SK-N-MC (cell line): ENCODE measurements around the gene TMEM220.

Source experiments
- DNase-seq: peaks from one replicate; pipeline ENCODE4 v3.0.0-alpha.2; 2011; ENCODE audit warnings: low read depth, low spot score
- H3K27ac ChIP-seq: fragments of 200-600 bp; sonication (generic); 2 replicates; pipeline ENCODE4 v1.5.1; 2016; ENCODE audit warnings: mixed run types
- H3K36me3 ChIP-seq: fragments of 200-600 bp; sonication (generic); 2 replicates; pipeline ENCODE4 v1.6.1; 2017; ENCODE audit warnings: antibody characterized with exemption, low read length, mixed read lengths; ENCODE audit not compliant: insufficient read depth
- H3K4me3 ChIP-seq: fragments of 200-600 bp; sonication (generic); 2 replicates; pipeline ENCODE4 v1.5.1; 2016
- H3K9ac ChIP-seq: fragments of 200-600 bp; sonication (generic); 2 replicates; pipeline ENCODE4 v1.8.0; 2017; ENCODE audit warnings: mixed run types, mixed read lengths; ENCODE audit not compliant: insufficient read length
- H3K9me3 ChIP-seq: fragments of 200-600 bp; sonication (generic); 2 replicates; pipeline ENCODE4 v1.6.1; 2017; ENCODE audit warnings: low read depth, mild to moderate bottlenecking, antibody characterized with exemption, low read length, moderate library complexity, mixed read lengths
- EZH2 ChIP-seq: fragments of 200-600 bp; sonication (generic); IDR thresholded peaks from one replicate; pipeline ENCODE4 v1.6.1; 2017; ENCODE audit warnings: antibody characterized with exemption
- FOXP2 ChIP-seq: optimal IDR thresholded peaks from 2 replicates; pipeline ENCODE3; 2011; ENCODE audit warnings: mild to moderate bottlenecking, moderate library complexity; ENCODE audit not compliant: insufficient read depth; ENCODE audit errors: extremely low read length, control extremely low read depth
- POLR2AphosphoS5 ChIP-seq: IDR thresholded peaks from 2 replicates; pipeline ENCODE4 v1.6.1; 2012; ENCODE audit warnings: mild to moderate bottlenecking, low read depth, low read length, borderline replicate concordance

The TMEM220 gene

GRCh38 chr17:10772425-10773380 is 42.9 kb upstream of the TMEM220 start:
- H3K9me3 ChIP-seq: no peaks in the 10 kb centered on the region

GRCh38 chr17:10771148-10771547 is 41.3 kb upstream of the TMEM220 start:
- Histone ChIP-seq H3K9me3 (no peaks in the 10 kb centered on the region), H3K9ac (no peak overlapping the region), H3K27ac (no peak overlapping the region), H3K4me3 (no peak overlapping the region), H3K36me3 (no peaks in the 10 kb centered on the region)
- DNase-seq: no peak
- TF ChIP-seq FOXP2 (no peak), POLR2AphosphoS5 (no peak), EZH2 (no peak)

More at GRCh38 chr17:10772425-10773380, 42.9 kb upstream of the TMEM220 start:
- Histone ChIP-seq H3K4me3 (peak overlapping the region; percentile 51), H3K36me3 (no peaks in the 10 kb centered on the region), H3K27ac (peak overlapping the region; percentile 82; the same call in 1 of the 2 replicates), H3K9ac (no peak overlapping the region)
- no peak for TF ChIP-seq EZH2
- TF ChIP-seq POLR2AphosphoS5: no peak; the same call in 1 of the 2 replicates
- no peak for TF ChIP-seq FOXP2
- DNase-seq: no peak

GRCh38 chr17:10769840-10770239 is 40.0 kb upstream of the TMEM220 start:
- no peak for TF ChIP-seq EZH2
- no peak for TF ChIP-seq FOXP2
- no peak for TF ChIP-seq POLR2AphosphoS5

GRCh38 chr17:10768750-10769251 is 39.0 kb upstream of the TMEM220 start:
- Histone ChIP-seq H3K36me3 (no peaks in the 10 kb centered on the region), H3K9ac (no peak overlapping the region), H3K9me3 (no peaks in the 10 kb centered on the region), H3K4me3 (no peak overlapping the region), H3K27ac (no peak overlapping the region)
- DNase-seq: no peak
- TF ChIP-seq POLR2AphosphoS5 (no peak), FOXP2 (no peak), EZH2 (no peak)

More at GRCh38 chr17:10769840-10770239, 40.0 kb upstream of the TMEM220 start:
- Histone ChIP-seq H3K4me3 (no peak overlapping the region), H3K27ac (no peak overlapping the region), H3K9ac (no peak overlapping the region), H3K9me3 (no peaks in the 10 kb centered on the region), H3K36me3 (no peaks in the 10 kb centered on the region)
- DNase-seq: no peak

GRCh38 chr17:10767232-10767631 is 37.4 kb upstream of the TMEM220 start:
- no peak for DNase-seq
- Histone ChIP-seq H3K9ac (no peak overlapping the region), H3K9me3 (no peaks in the 10 kb centered on the region), H3K36me3 (no peaks in the 10 kb centered on the region), H3K4me3 (no peak overlapping the region), H3K27ac (no peak overlapping the region)
- no peak for TF ChIP-seq POLR2AphosphoS5
- TF ChIP-seq EZH2: no peak
- TF ChIP-seq FOXP2: no peak

GRCh38 chr17:10762037-10762436 is 32.2 kb upstream of the TMEM220 start:
- DNase-seq: no peak
- Histone ChIP-seq H3K9me3 (no peaks in the 10 kb centered on the region), H3K4me3 (no peak overlapping the region), H3K36me3 (no peaks in the 10 kb centered on the region), H3K27ac (no peak overlapping the region), H3K9ac (no peak overlapping the region)
- TF ChIP-seq EZH2 (no peak), FOXP2 (no peak), POLR2AphosphoS5 (no peak)

GRCh38 chr17:10761281-10761680 is 31.5 kb upstream of the TMEM220 start:
- H3K4me3 ChIP-seq: no peak overlapping the region

GRCh38 chr17:10758062-10758461 is 28.2 kb upstream of the TMEM220 start:
- no peak for DNase-seq
- H3K36me3 ChIP-seq: no peaks in the 10 kb centered on the region
- no peak overlapping the region for H3K4me3 ChIP-seq
- H3K9me3 ChIP-seq: no peaks in the 10 kb centered on the region
- H3K9ac ChIP-seq: no peak overlapping the region
- TF ChIP-seq EZH2 (no peak), FOXP2 (no peak), POLR2AphosphoS5 (no peak)
- H3K27ac ChIP-seq: no peak overlapping the region

More at GRCh38 chr17:10761281-10761680, 31.5 kb upstream of the TMEM220 start:
- no peak for DNase-seq
- TF ChIP-seq POLR2AphosphoS5 (no peak), EZH2 (no peak), FOXP2 (no peak)
- no peaks in the 10 kb centered on the region for H3K36me3 ChIP-seq
- H3K9ac ChIP-seq: no peak overlapping the region
- no peaks in the 10 kb centered on the region for H3K9me3 ChIP-seq
- no peak overlapping the region for H3K27ac ChIP-seq

GRCh38 chr17:10757647-10758046 is 27.8 kb upstream of the TMEM220 start:
- no peak for DNase-seq
- Histone ChIP-seq H3K27ac (no peak overlapping the region), H3K9ac (no peak overlapping the region), H3K4me3 (no peak overlapping the region), H3K9me3 (no peaks in the 10 kb centered on the region), H3K36me3 (no peaks in the 10 kb centered on the region)
- TF ChIP-seq FOXP2: no peak
- no peak for TF ChIP-seq POLR2AphosphoS5
- TF ChIP-seq EZH2: no peak
